ENCODE data around the gene AP1M1.
"Not testable (repeated sequence)": the region's sequence is repeated elsewhere in the genome, so short reads cannot be mapped to it uniquely, and the experiment has no call there.

Gene AP1M1

DNA sequence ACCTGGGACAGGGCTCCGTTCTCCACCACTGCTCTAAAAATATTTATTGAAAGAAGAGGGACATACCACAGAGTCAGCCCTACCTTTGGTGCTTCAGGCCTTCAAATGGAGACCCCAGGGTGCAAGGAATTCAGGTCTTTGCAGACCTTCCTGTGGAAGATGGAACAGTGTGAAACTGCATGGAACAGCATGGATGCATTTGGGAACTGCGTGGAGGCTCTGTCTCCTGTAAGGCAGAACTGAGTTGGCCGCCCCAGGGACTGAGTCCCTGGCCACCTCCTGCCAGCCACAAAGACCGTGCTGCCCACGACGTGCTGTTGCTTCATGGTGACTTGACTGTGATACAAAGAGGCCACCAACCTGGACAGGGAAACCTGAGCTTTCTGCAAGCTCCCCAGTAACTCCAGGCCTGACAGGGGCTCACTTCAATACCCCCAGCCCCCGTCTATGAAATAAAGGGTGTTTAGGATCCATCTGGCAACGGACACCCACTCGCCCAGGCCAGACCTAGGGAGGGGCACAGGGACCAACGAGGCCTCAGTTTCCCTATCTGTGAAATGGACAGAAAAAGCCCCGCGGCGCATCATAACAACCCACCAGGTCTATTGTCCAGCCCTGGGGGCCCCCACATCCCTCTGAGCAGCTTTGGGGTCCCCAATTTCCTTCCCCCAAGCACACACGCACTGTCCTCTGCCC, 68.3 kb downstream of the AP1M1 start:
- no peak for DNase-seq

DNA sequence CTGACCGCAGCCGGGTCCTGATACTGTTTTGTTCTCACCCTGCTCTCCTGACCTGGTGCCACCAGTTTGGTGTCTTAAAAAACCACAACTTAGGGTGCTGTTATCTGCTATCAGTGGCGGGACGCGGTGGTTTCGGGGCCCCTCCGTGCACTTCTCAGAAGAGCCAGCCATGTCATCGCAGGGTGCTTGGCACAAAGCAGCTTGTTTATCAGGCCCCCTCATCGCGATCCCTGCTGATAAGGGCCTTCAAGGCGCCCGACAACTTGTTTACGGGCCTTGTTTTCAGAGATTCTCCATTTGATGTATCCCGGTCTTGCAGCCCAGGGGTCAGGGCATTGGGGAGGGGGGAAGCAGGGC, 68.9 kb downstream of the AP1M1 start:
- no peak for DNase-seq

DNA sequence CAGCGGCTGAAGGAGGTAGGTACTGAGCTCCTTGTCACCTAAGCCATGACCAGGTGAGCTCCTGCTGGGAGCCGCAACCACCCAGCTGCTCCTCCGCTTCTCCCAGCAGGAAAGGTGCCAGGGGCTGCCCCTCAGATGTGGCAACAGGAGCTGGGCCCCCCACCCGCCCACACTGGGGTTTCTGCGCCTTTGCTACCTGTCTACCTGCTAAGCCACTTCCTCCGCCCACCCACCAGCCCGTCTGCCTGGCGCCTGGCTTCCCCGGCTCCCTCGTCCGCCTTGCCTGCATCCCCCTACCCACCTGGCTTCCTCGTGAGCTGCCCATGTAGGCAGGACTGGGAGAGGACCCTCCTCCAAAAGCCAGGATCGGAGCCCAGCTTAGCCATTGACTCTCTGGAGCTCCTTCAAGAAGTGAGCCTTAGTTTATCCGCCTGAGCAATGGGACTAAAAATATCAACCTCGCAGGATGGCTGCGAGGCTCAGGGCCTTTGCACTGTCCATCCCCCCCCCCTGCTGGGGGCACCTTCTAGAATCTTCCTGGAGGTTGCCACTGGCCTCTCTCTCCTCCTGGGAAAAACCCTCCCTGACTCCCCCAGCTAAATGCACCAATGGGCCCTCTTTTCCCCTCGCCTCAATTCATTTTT, 71.1 kb downstream of the AP1M1 start:
- DNase-seq: no peak

DNA sequence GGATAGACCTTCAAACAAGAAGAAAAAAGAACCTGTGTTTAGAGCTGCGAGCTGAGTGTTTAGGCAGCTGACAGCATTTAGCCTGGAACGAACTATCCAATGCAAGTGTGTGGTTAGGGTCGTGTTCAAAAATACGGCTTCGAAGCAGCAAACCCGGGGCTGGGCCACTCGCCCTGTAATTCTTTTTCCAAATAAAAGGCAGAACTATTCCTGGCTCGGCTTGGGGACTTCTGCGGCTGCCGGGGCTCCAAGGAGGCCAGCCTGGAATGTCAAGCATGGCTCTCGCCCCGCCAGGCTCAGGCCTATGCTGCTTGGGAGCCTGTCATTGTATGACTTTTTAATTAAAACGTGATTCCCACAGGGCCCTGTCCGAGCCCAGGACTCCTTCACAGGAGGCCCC, 75.2 kb downstream of the AP1M1 start:
- DNase-seq: no peak

DNA sequence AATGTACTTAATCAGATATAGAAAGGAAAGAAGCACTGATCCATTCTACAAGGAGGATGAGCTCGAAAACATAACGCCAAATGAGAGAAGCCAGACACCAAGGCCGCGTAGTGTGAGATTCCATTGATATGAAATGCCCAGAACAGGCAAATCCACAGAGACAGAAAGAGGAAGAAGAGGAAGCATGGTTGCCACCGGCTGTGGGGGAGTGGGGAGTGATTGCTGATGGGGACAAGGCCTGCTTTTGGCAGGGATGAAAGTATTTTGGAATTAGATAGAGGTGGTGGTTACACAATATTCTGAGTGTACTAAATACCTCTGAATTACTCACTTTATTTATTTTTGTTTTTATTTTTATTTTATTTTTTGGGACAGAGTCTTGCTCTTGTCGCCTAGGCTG, 76.7 kb downstream of the AP1M1 start:
- no peak for DNase-seq

DNA sequence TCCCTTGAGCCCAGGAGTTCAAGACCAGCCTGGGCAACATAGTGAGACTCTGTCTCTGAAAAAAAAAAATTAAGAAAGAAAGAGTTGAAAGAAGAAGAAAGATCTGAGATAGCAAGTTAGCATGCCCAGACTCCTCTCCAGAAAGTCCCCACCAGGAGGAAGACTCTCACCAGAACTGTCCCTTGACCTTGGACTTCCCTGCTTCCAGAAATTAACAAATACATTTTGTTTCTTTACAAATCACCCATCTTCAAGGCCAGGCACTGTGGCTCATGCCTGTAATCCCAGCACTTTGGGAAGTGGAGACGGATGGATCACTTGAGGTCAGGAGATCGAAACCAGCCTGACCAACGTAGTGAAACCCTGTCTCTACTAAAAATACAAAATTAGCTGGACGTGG, 82.6 kb downstream of the AP1M1 start:
- no peak for DNase-seq

DNA sequence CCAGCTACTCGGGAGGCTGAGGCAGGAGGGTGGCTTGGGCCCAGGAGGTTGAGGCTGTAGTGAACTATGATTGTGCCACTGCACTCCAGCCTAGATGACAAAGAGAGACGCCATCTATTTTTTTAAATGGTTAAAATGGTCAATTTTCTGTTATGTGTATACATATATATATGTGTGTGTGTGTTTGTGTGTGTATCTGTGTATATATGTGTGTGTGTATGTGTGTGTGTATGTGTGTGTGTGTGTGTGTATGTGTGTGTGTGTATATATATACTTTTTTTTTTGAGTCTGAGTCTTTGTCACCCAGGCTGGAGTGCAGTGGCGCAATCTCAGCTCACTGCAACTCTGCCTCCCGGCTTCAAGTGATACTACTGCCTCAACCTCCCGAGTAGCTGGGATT, 84.0 kb downstream of the AP1M1 start:
- no peak for DNase-seq

DNA sequence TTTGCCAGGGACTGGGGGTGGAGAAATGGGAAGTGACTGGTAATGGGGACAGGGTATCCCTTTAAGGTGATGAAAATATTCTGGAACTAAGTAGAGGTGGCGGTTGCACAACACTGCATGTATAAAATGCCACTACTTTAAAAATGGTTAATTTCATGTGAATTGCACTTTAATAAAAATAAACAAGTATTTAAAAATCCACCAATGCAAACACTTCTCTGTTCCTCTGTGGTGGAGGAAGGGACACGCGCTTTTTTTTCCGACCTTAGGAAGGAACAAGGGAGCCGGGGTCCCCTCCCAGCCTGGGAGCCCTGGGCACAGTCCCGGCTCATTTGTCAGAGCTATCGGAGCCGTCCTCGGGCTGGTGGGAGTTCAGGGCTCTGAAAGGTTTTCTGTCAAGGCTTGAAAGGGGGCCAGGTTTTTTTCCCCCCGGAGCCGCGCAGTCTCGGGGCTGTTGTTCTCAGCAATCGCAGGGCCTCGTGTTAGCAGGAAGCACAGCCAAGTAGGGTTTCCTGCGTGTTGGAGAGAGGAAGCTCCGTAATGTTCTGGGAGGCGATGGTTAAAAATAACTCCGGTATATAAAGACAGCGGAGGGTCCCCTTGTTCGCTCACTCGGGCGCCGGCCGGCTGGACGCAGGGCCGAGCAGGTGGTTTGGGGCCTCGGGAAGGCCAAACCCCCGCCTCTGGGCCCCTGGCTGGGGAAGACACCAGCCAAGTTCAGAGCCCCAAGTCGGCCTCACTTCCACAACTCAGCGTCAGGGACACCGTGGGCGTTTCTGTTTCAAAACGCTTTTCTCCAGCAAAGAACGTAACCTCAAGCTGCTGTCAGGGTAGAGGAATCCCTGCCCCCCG, 85.7 kb downstream of the AP1M1 start:
- no peak for DNase-seq

DNA sequence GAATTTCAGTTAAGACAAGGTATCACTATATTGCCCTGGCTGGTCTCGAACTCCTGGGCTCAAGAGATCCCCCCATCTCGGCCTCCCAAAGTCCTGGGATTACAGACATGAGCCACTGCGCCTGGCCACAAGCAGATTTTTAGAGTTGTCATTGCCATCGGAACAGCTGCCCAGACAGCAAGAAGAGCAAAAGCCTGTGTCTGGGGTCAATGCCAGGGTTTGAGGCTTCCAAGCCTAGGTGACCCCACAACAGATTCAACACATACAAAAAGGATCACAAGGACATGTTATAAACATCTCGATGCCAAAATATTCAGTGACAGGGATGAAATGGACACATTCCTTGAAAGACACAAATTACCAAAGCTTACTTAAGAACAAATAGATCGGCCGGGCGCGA, 86.8 kb downstream of the AP1M1 start:
- no peak for DNase-seq

DNA sequence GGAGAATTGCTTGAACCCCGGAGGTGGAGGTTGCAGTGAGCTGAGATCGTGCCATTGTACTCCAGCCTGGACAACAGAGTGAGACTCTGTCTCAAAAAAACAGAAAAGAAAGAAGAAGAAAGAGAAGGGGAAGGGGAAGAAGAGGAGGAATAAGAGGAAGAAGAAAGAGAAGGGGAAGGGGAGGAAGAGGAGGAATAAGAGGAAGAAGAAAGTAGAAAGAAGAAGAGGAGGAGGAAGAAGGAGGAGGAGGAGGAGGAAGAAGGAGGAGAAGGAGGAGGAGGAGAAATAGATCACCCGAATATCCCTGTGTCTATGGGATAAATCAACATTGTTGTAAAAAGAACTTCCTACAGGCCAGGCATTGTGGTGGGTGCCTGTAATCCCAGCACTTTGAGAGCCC, 87.4 kb downstream of the AP1M1 start:
- not testable (repeated sequence) for DNase-seq

DNA sequence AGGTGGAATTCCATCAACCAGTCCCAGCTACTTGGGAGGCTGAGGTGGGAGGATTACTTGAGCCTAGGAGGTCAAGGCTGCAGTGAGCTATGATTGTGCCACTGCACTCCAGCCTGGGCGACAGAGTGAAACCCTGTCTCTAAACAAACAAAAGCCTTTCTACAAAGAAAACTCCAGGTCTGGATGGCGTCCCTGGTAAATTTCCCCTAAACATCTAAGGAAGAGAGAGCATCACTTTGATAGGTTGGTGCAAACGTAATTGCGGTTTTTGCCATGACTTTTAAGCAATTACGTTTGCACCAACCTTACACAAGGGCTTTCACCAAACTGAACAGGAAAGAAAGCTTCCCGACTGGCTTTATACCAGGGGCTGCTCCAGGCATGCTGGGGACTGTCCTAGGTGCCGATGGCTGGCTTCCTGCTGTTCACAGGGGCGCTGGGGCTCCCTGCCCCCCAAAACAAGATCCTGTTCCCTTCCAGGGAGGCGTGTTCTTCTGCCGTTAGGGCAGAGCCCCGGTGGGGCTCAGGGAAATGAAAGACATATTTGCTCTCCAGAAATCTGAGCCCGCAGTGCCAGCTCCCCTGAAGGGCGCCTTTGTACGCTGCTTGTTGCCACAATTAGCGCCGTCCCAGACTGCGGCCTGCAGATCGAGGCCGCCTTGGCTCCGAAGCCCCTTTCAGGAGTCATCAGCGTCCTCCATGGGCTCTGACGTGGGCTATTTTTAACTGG, 88.2 kb downstream of the AP1M1 start:
- no peak for DNase-seq

DNA sequence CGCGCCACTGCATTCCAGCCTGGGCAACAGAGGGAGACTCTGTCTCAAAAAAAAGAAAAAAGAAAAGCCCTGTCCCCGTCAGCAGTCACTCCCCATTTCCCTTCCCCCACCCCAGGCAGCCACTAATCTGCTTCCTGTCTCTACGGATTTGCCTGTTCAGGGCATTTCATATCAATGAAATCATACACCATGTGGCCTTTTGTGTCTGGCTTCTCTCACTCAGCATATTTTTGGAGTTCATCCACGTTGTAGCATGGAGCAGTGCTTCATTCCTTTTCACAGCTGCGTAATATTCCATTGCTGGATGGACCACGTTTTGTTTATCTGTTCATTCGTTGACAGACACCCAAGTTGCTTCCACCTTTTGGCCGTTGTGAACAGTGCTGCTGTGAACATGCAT, 90.8 kb downstream of the AP1M1 start:
- DNase-seq: no peak

DNA sequence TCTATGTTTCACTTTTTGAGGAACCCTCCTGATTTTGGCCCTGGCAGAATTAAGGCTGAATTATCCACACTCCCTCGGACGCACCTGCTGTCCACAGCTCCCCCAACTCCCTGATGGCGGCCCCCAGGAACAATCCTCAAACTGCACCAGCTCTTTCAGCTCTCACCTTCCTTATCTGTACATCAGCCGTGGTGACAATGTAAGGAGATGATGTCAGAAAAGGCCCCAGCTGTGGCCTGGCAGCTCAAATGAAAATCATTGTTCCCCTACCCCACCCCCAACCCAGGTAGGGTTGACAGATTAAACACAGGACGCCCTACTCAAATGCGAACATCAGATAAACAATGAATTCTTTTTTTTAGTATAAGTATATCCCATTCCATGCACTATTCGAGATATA, 91.9 kb downstream of the AP1M1 start:
- no peak for DNase-seq

DNA sequence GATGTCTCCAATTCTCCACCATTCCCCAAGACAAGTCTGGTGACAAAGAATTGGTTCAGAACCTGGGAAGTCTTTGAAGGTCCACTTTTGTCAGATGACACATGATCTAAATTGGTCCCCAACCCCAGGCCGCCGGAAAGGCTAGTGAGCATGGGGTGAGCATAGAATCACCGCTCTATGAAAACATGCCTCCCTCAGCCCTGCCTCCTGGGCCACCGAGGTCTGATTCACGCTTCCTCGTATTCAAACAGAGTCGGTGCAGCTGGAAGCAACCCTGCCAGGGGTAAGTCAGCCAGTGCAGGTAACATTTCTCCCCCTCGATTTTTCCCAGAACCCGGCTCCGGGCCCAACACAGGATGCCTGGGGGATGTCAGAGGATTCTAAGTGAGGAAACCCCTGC, 93.0 kb downstream of the AP1M1 start:
- no peak for DNase-seq

DNA sequence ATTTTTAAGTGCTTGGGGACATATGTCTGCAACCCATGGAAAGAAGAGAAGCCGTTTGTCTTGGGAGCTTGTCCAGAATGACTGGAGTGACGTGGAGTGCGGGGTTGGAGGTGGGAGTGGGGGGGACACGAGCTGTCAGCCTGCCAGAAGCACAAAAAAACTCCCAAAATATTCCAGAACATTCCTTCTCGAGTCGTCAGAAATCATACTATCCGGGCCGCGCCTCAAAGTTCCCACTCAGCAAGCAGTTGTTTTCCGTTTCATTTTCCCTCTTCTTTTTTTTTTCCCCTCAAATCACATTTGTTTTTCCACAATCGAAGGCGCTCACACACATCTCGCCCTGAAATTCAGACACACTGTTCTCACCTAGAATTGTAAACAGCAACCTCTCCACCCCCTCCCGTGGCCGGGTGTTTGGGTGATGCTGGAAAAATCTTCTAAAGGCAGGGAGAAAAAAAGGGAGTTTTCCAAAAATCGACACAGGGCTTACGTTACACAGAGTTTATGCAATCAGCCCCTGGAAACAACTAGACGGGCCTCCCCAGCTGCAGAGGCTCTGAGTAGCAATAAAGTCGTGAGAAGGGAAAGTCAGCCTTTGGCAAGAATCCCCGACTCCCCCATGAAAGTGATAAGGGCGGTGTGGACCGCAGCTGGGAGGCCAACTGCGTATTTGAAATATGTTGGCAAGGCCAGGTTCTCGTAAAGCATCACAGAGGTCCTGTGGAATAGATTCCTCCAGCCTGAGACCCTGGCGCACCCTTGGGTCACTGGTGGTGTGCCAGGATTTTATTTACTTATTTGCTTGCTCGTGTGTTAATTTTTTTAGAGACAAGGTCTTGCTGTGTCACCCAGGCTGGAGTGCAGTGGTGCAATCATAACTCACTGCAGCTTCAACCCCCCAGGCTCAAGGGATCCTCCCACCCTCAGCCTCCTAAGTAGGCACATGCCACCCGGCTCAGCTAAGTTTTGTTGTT, 95.7 kb downstream of the AP1M1 start:
- DNase-seq: no peak

DNA sequence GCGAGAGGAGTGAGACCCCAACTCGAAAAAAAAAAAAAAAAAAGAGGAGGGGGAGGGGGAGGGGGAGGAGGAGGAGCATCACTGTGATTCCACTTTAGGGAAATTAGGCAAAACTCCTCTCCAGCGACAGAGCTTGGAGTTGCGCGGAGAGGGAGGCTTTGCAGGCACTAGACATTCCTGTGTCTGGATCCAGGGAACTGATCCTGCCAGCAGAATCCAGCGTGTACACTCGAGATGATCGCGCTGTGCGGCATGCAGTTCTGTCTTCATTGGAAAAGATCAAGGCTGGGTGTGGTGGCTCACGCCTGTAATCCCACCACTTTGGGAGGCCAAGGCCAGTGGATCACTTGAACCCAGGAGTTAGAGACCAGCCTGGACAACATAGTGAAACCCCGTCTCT, 97.3 kb downstream of the AP1M1 start:
- DNase-seq: no peak
